Superior temporal gyrus (tissue), 1 donor: ENCODE results near the gene C14orf180.
"Not testable (repeated sequence)": the region's sequence is repeated elsewhere in the genome, so short reads cannot be mapped to it uniquely, and the experiment has no call there.

Experiments
- DNase-seq: peaks from one replicate; pipeline ENCODE4 v3.0.0-alpha.2; 2016; ENCODE audit errors: extremely low spot score

C14orf180 gene

GRCh38 chr14:104578321-104578720 is 1.2 kb upstream of the C14orf180 start:
- DNase-seq, result no peak

GRCh38 chr14:104579939-104580338 is 375 bp downstream of the C14orf180 start:
- DNase-seq, result not testable (repeated sequence)

GRCh38 chr14:104580961-104581360 is 1.4 kb downstream of the C14orf180 start:
- DNase-seq, result no peak

DNA sequence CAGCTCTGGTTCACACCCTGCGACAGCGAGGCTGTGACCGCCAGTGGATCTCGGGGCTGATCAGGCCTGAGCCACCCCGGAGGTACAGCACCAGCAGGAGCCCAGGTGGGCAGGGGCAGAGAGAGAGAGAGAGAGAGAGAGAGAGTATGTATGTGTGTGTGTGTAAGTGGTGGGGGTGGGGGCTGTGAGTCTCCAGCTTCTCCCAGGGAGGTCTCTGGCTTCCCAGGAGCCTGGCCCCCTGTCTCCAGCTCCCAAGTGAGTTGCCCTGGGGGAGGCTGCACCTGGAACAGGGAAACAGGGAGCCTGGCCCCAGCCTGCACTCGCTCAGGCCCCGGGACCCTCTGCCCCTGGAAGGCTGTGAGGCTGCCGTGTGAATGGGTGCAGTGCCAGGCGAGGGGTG is 2.0 kb downstream of the C14orf180 start:
- no peak for DNase-seq

- DNase-seq, result no peak
Observed at GRCh38 chr14:104582005-104582404, 2.4 kb downstream of the C14orf180 start.

- no peak for DNase-seq
Observed at GRCh38 chr14:104582662-104583061, 3.1 kb downstream of the C14orf180 start.

GRCh38 chr14:104583424-104584306 is 4.1 kb downstream of the C14orf180 start:
- no peak for DNase-seq

- no peak for DNase-seq
Observed at GRCh38 chr14:104584557-104584956, 5.0 kb downstream of the C14orf180 start.

DNA sequence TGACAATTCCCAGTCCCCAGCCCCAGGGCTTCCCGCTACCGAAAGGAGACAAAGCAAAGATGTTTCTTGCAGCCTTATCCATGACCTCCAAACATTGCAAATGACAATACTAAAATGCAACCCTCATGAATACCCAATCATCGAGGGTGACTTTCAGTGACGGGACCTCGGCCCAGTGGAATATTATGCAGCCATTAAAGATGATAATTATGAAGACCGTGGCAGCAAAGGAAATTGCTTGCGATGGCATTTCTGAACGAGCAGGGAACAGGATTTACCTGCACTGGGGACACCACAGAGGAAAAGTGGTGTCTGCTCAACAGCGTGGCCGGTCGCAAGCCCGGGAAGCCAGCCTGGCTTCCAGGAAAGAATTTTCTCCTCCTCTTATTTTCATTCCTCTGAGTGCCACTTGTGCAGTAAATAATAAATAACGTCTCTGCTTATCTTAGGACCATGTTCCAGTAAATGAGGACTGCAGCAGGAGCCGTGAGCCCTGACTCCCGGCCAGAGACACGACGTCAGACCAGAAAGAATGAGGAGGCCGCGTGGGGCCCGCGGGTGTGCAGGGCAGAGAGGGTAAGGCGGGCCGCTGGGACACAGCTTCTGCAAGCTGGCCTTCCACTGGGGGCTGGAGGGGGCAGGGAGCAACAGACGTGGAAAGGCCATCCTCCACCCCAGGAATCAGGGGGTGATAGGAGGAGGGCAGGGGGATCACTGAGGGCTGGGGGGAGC is 6.6 kb downstream of the C14orf180 start:
- no peak for DNase-seq

- peak; percentile 44 for DNase-seq
Observed at GRCh38 chr14:104586832-104587620, 7.5 kb downstream of the C14orf180 start.

DNA sequence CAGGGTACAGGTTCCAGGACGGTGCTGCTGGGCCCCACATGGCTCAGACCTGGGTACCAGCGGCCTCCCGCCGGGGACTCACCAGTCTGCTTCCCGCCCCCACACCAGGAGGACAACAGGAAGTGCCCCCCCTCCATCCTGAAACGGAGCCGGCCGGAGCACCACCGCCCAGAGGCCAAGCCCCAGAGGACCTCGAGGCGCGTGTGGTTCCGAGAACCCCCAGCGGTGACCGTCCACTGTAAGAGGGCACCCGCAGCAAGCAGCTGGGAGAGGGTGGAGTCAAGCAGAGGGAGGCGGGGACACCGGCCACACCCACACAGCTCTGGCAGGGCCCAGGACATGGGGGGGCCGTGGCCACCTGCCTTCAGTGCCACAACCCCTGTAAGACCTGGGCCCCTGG is 8.1 kb downstream of the C14orf180 start:
- no peak for DNase-seq

- peak; percentile 31 for DNase-seq
Observed at GRCh38 chr14:104588066-104588857, 8.7 kb downstream of the C14orf180 start.

GRCh38 chr14:104589338-104590195 is 10.0 kb downstream of the C14orf180 start:
- DNase-seq, result no peak

GRCh38 chr14:104590240-104590965 is 10.8 kb downstream of the C14orf180 start:
- DNase-seq, result no peak

- DNase-seq, result no peak
Observed at GRCh38 chr14:104591031-104591430, 11.5 kb downstream of the C14orf180 start.

GRCh38 chr14:104591506-104592291 is 12.1 kb downstream of the C14orf180 start:
- DNase-seq, result no peak

DNA sequence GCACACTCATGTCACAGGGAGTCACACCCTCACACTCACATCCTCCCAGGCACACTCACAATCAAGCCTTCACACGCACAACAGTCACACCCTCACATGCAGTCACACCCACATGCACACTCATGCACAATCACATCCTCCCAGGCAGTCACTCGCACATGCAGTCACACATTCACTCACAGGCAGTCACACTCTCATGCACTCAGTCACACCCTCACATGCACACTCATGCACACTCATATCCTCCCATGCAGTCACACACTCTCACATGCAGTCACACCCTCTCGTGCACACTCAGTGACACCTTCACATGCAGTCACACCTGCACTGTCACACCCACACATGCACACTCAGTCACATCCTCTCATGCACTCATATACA is 12.7 kb downstream of the C14orf180 start:
- DNase-seq, result no peak

DNA sequence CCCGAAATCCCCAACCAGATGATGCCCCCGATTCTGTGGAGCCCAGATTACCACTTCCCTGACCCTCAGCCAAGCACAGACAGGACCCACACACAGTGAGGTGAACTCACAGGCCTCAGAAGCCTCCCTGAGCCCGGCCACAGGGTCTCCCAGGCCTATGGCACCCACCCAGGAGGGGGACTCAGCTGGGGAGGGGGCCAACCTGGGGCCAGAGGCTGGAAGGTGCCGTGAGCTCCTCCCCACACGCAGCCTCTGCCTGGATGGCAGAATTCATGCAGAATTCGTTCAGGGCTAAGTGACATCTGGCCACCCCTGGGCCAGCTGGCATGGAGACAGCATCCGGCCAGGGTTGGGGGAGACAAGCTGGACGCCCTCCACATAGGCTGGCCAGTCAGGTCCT is 13.2 kb downstream of the C14orf180 start:
- no peak for DNase-seq

GRCh38 chr14:104593241-104593701 is 13.7 kb downstream of the C14orf180 start:
- DNase-seq, result no peak
